ENCODE measurements around the gene FZR1. TPM values are rescaled to one million over a fixed set of nuclear protein-coding genes. Genes with fewer than 3 reads are reported as not detected.

FZR1 gene
- total and polyA plus RNA-seq, 2 of the 13 experiments (the other 11 are each of a cell fraction or from before 2014, with no cell fraction given): 29.0 to 30.8 TPM

GRCh38 chr19:3500429-3501101 is 5.5 kb upstream of the FZR1 start, which contains the start of gene DOHH (continued):
- TF ChIP-seq, protein P1, sequence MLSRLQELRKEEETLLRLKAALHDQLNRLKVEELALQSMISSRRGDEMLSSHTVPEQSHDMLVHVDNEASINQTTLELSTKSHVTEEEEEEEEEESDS (CRISPR knock-in tag; IDR thresholded peaks at IDR 0.05; ENCODE audit: borderline replicate concordance): no peak
- TF ChIP-seq ZNF136 (CRISPR knock-in tag; IDR thresholded peaks at IDR 0.05; ENCODE audit: low read depth) (no peak; the same call in 1 of the 2 replicates), HNRNPL (IDR thresholded peaks at IDR 0.05; ENCODE audit: low read depth, low read length) (no peak), CSRNP1 (CRISPR knock-in tag; IDR thresholded peaks at IDR 0.05) (no peak; the same call in 1 of the 2 replicates), TOE1 (CRISPR knock-in tag; IDR thresholded peaks at IDR 0.05) (no peak), STAG1 (CRISPR knock-in tag; IDR thresholded peaks at IDR 0.05) (no peak), ZNF772 (CRISPR knock-in tag; IDR thresholded peaks at IDR 0.05) (peak; percentile 95), ZNF484 (CRISPR knock-in tag; IDR thresholded peaks at IDR 0.05; ENCODE audit: borderline replicate concordance, low read depth) (no peak), ZNF234 (CRISPR knock-in tag; conservative IDR thresholded peaks at IDR 0.05) (no peak), ZBTB7B (CRISPR knock-in tag; IDR thresholded peaks at IDR 0.05) (no peak), XBP1 (CRISPR knock-in tag; IDR thresholded peaks at IDR 0.05) (0 out of 2 replicates have a peak, but pooled peaks have one; percentile 33), ATF2 (CRISPR knock-in tag; IDR thresholded peaks at IDR 0.05) (peak; percentile 76), ZNF788 (CRISPR knock-in tag; IDR thresholded peaks at IDR 0.05; ENCODE audit: borderline replicate concordance) (peak; percentile 95), SOX5 (CRISPR knock-in tag; IDR thresholded peaks at IDR 0.05; ENCODE audit: borderline replicate concordance) (peak; percentile 28; the same call in 1 of the 2 replicates), ONECUT2 (CRISPR knock-in tag; IDR thresholded peaks at IDR 0.05) (no peak), ZNF160 (CRISPR knock-in tag; IDR thresholded peaks at IDR 0.05) (peak; percentile 83; the same call in 1 of the 2 replicates), ZNF878 (CRISPR knock-in tag; IDR thresholded peaks at IDR 0.05) (peak; percentile 65; the same call in 1 of the 2 replicates), CENPT (CRISPR knock-in tag; IDR thresholded peaks at IDR 0.05; ENCODE audit: low read depth) (peak; percentile 94), KLF9 (CRISPR knock-in tag; IDR thresholded peaks at IDR 0.05; ENCODE audit: low read depth) (no peak)

Measured in HepG2 (cell line).